ENCODE data around the gene CPLX3. TPM values are rescaled to one million over a fixed set of nuclear protein-coding genes. Genes with fewer than 3 reads are reported as not detected.
A peak's percentile ranks its signal among the peaks of the same experiment; 100 is the strongest.

The CPLX3 gene
- total and polyA plus RNA-seq, 5 donors from 2014 or later: 0.35 TPM; not detected in 4

GRCh38 chr15:74873756-74874424 lies 47.5 kb downstream of the CPLX3 start:
- DNase-seq: no peak
- Histone ChIP-seq H3K9me3 (ENCODE audit: control insufficient read depth in 2 of 2, low read length in 2 of 2) (no peaks in the 10 kb centered on the region), H3K27me3 (ENCODE audit: control insufficient read depth, insufficient read depth, low read length) (no peaks in the 10 kb centered on the region), H3K36me3 (ENCODE audit: control insufficient read depth, insufficient read depth, low read length) (no peaks in the 10 kb centered on the region), H3K27ac (ENCODE audit: insufficient read depth, low read length, poor library complexity, severe bottlenecking) (peak overlapping the region; percentile 93), H3K4me1 (ENCODE audit: control insufficient read depth, insufficient read depth, low read length, poor library complexity, severe bottlenecking) (peaks cover 43% of the 10 kb centered on the region), H3K4me3 (ENCODE audit: low read depth, low read length) (peak overlapping the region; percentile 71)
- Mint-ChIP-seq H3K36me3 (peaks cover 6% of the 10 kb centered on the region), H3K9me3 (peaks cover 0 to 2% (median 0%) of the 10 kb centered on the region in 7 donors), H3K4me1 (peaks cover 6 to 50% (median 31%) of the 10 kb centered on the region in 4 donors), H3K27me3 (no peaks in the 10 kb centered on the region), H3K4me3 (peak overlapping the region; percentile 97 to 100 (median 98)), H3K27ac (peak overlapping the region; percentile 96 to 99 (median 96))
- ATAC-seq (ENCODE audit: low read depth in 2 of 2): no peak

GRCh38 chr15:74878273-74878672 lies 51.8 kb downstream of the CPLX3 start:
- Mint-ChIP-seq H3K4me3 (no peak overlapping the region), H3K9me3 (peaks cover 0 to 2% (median 0%) of the 10 kb centered on the region in 7 donors), H3K27ac (peak overlapping the region in 1 of 3 donors; percentile 60), H3K36me3 (no peaks in the 10 kb centered on the region), H3K27me3 (no peaks in the 10 kb centered on the region), H3K4me1 (peaks cover 0 to 15% (median 5%) of the 10 kb centered on the region in 4 donors)
- Histone ChIP-seq H3K36me3 (ENCODE audit: control insufficient read depth, insufficient read depth, low read length) (no peaks in the 10 kb centered on the region), H3K27ac (ENCODE audit: insufficient read depth, low read length, poor library complexity, severe bottlenecking) (no peak overlapping the region), H3K4me1 (ENCODE audit: control insufficient read depth, insufficient read depth, low read length, poor library complexity, severe bottlenecking) (peaks cover 9% of the 10 kb centered on the region), H3K9me3 (ENCODE audit: control insufficient read depth in 2 of 2, low read length in 2 of 2) (no peaks in the 10 kb centered on the region), H3K4me3 (ENCODE audit: low read depth, low read length) (no peak overlapping the region), H3K27me3 (ENCODE audit: control insufficient read depth, insufficient read depth, low read length) (no peaks in the 10 kb centered on the region)
- DNase-seq (no peak), ATAC-seq (ENCODE audit: low read depth in 2 of 2) (no peak)

Other genes starting within 250 kb of the CPLX3 start
- 289 TPM for gene CLK3, start 210.8 kb upstream of the CPLX3 start, total RNA-seq
- 10 to 100 TPM; 58.4 to 79.7 (median 75.0) TPM for gene CLK3, start 210.8 kb upstream of the CPLX3 start, polyA plus RNA-seq
- 22.3 TPM for gene EDC3, start 130.6 kb upstream of the CPLX3 start, total RNA-seq
- gene EDC3, start 130.6 kb upstream of the CPLX3 start, polyA plus RNA-seq: 10 to 100 TPM; 22.2 to 30.2 (median 26.8) TPM
- gene CYP1A1, start 101.1 kb upstream of the CPLX3 start, total RNA-seq: not detected
- not detected for gene CYP1A1, start 101.1 kb upstream of the CPLX3 start, polyA plus RNA-seq
- gene CYP1A2, start 77.8 kb upstream of the CPLX3 start, total RNA-seq: not detected
- not detected for gene CYP1A2, start 77.8 kb upstream of the CPLX3 start, polyA plus RNA-seq
- gene CSK, start 44.5 kb upstream of the CPLX3 start, total RNA-seq: 257 TPM
- gene CSK, start 44.5 kb upstream of the CPLX3 start, polyA plus RNA-seq: 100 to 1,000 TPM; 131 to 151 (median 141) TPM
- not detected for gene LMAN1L, start 13.8 kb upstream of the CPLX3 start, total RNA-seq
- gene LMAN1L, start 13.8 kb upstream of the CPLX3 start, polyA plus RNA-seq: not detected
- 54.4 TPM for gene ULK3, start 16.5 kb downstream of the CPLX3 start, total RNA-seq
- 10 to 100 TPM; 22.5 to 38.1 (median 34.7) TPM for gene ULK3, start 16.5 kb downstream of the CPLX3 start, polyA plus RNA-seq
- gene SCAMP2, start 46.7 kb downstream of the CPLX3 start, total RNA-seq: 107 TPM
- 100 to 1,000 TPM; 145 to 194 (median 159) TPM for gene SCAMP2, start 46.7 kb downstream of the CPLX3 start, polyA plus RNA-seq
- 49.6 TPM for gene MPI, start 63.4 kb downstream of the CPLX3 start, total RNA-seq
- gene MPI, start 63.4 kb downstream of the CPLX3 start, polyA plus RNA-seq: 100 to 1,000 TPM in 2 of 4 donors, 10 to 100 TPM in 2; 77.2 to 108 (median 100.0) TPM
- 79.7 TPM for gene FAM219B, start 80.2 kb downstream of the CPLX3 start, total RNA-seq
- 10 to 100 TPM; 22.0 to 26.9 (median 24.8) TPM for gene FAM219B, start 80.2 kb downstream of the CPLX3 start, polyA plus RNA-seq
- 91.8 TPM for gene COX5A, start 111.4 kb downstream of the CPLX3 start, total RNA-seq
- gene COX5A, start 111.4 kb downstream of the CPLX3 start, polyA plus RNA-seq: 100 to 1,000 TPM; 383 to 512 (median 449) TPM
- 0.54 TPM for gene RPP25, start 130.1 kb downstream of the CPLX3 start, total RNA-seq
- gene RPP25, start 130.1 kb downstream of the CPLX3 start, polyA plus RNA-seq: 1 to 10 TPM; 1.6 to 4.6 (median 2.8) TPM
- 1.3 TPM for gene SCAMP5, start 168.9 kb downstream of the CPLX3 start, total RNA-seq
- under 1 TPM in 2 of 4 donors, not detected in 2; 0.20 to 0.25 TPM for gene SCAMP5, start 168.9 kb downstream of the CPLX3 start, polyA plus RNA-seq
- 11.0 TPM for gene PPCDC, start 197.0 kb downstream of the CPLX3 start, total RNA-seq
- gene PPCDC, start 197.0 kb downstream of the CPLX3 start, polyA plus RNA-seq: 10 to 100 TPM; 12.3 to 15.5 (median 12.8) TPM